OCI-LY1 (cell line): Measurements from ENCODE around the gene DDAH1.

Experiments
- H2AFZ ChIP-seq: fragments of 200-600 bp; sonication (generic), shearing (Covaris generic); 2 replicates; pipeline ENCODE4 v1.6.0; 2014; ENCODE audit warnings: antibody characterized with exemption, mild to moderate bottlenecking, low read length
- H3F3A ChIP-seq: fragments of 200-600 bp; sonication (generic), shearing (Covaris generic); 2 replicates; pipeline ENCODE4 v1.6.0; 2014; ENCODE audit warnings: mild to moderate bottlenecking, antibody characterized with exemption, low read length, moderate library complexity; ENCODE audit not compliant: insufficient read depth
- H3K27ac ChIP-seq: fragments of 200-600 bp; sonication (generic); 2 replicates; pipeline ENCODE4 v1.5.1; 2014; ENCODE audit warnings: low read length, mixed run types, mild to moderate bottlenecking, low read depth; ENCODE audit not compliant: poor library complexity, severe bottlenecking
- H3K27me3 ChIP-seq: fragments of 200-600 bp; sonication (generic); 2 replicates; pipeline ENCODE4 v1.6.0; 2014; ENCODE audit warnings: antibody characterized with exemption, mild to moderate bottlenecking, low read length, moderate library complexity; ENCODE audit not compliant: insufficient read depth
- H3K36me3 ChIP-seq: fragments of 200-600 bp; sonication (generic); 2 replicates; pipeline ENCODE4 v1.6.1; 2014; ENCODE audit warnings: mild to moderate bottlenecking, antibody characterized with exemption, low read length, moderate library complexity, mixed read lengths; ENCODE audit not compliant: insufficient read depth
- H3K4me1 ChIP-seq: fragments of 200-600 bp; sonication (generic); 2 replicates; pipeline ENCODE4 v1.5.1; 2014; ENCODE audit warnings: mild to moderate bottlenecking, low read length, moderate library complexity; ENCODE audit not compliant: insufficient read depth, severe bottlenecking
- H3K4me2 ChIP-seq: fragments of 200-600 bp; sonication (generic), shearing (Covaris generic); 2 replicates; pipeline ENCODE4 v1.6.1; 2014; ENCODE audit warnings: low read length
- H3K4me3 ChIP-seq: fragments of 200-600 bp; sonication (generic); 2 replicates; pipeline ENCODE4 v1.5.1; 2014; ENCODE audit warnings: low read length, low read depth, mild to moderate bottlenecking, mixed read lengths; ENCODE audit not compliant: poor library complexity, severe bottlenecking
- H3K79me2 ChIP-seq: fragments of 200-600 bp; shearing (Covaris generic); 2 replicates; pipeline ENCODE4 v1.6.1; 2016; ENCODE audit warnings: mixed run types, low read length, mixed read lengths; ENCODE audit not compliant: insufficient read depth
- H3K9ac ChIP-seq: fragments of 200-600 bp; sonication (generic), shearing (Covaris generic); 2 replicates; pipeline ENCODE4 v1.6.1; 2014; ENCODE audit warnings: mild to moderate bottlenecking, low read length, mixed read lengths
- H3K9me2 ChIP-seq: fragments of 200-600 bp; sonication (generic), shearing (Covaris generic); 2 replicates; pipeline ENCODE4 v1.6.1; 2014; ENCODE audit warnings: low read depth, mild to moderate bottlenecking, low read length, mixed read lengths
- H3K9me3 ChIP-seq: fragments of 200-600 bp; shearing (Covaris generic); 2 replicates; pipeline ENCODE4 v1.6.1; 2014; ENCODE audit warnings: low read length, mixed read lengths
- H4K20me1 ChIP-seq: fragments of 200-600 bp; sonication (generic), shearing (Covaris generic); 2 replicates; pipeline ENCODE4 v1.6.0; 2016; ENCODE audit warnings: mild to moderate bottlenecking, low read length; ENCODE audit not compliant: insufficient read depth
- EZH2 ChIP-seq: fragments of 200-600 bp; sonication (generic), shearing (Covaris generic); IDR thresholded peaks from 2 replicates; pipeline ENCODE4 v1.8.0; 2017; ENCODE audit warnings: borderline replicate concordance, mixed run types, mild to moderate bottlenecking, antibody characterized with exemption, low read length, moderate library complexity, mixed read lengths
- TF ChIP-seq, protein P1 (sequence below): fragments of 200-600 bp; sonication (generic), shearing (Covaris generic); IDR thresholded peaks from 2 replicates; pipeline ENCODE4 v1.5.1; 2017; ENCODE audit warnings: mild to moderate bottlenecking, antibody characterized with exemption, low read length, moderate library complexity, mixed read lengths

Gene DDAH1

GRCh38 chr1:85413169-85413568 lies 51.8 kb downstream of the DDAH1 start:
- Histone ChIP-seq H3K79me2 (no peaks in the 10 kb centered on the region), H2AFZ (no peak overlapping the region), H3K9me3 (no peaks in the 10 kb centered on the region), H3K9me2 (no peaks in the 10 kb centered on the region), H3K27me3 (no peaks in the 10 kb centered on the region), H3K27ac (no peak overlapping the region), H3K4me3 (no peak overlapping the region), H3F3A (no peaks in the 10 kb centered on the region), H4K20me1 (no peaks in the 10 kb centered on the region), H3K36me3 (no peaks in the 10 kb centered on the region), H3K4me1 (no peaks in the 10 kb centered on the region), H3K4me2 (no peak overlapping the region), H3K9ac (no peak overlapping the region)
- TF ChIP-seq, protein P1, sequence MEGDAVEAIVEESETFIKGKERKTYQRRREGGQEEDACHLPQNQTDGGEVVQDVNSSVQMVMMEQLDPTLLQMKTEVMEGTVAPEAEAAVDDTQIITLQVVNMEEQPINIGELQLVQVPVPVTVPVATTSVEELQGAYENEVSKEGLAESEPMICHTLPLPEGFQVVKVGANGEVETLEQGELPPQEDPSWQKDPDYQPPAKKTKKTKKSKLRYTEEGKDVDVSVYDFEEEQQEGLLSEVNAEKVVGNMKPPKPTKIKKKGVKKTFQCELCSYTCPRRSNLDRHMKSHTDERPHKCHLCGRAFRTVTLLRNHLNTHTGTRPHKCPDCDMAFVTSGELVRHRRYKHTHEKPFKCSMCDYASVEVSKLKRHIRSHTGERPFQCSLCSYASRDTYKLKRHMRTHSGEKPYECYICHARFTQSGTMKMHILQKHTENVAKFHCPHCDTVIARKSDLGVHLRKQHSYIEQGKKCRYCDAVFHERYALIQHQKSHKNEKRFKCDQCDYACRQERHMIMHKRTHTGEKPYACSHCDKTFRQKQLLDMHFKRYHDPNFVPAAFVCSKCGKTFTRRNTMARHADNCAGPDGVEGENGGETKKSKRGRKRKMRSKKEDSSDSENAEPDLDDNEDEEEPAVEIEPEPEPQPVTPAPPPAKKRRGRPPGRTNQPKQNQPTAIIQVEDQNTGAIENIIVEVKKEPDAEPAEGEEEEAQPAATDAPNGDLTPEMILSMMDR = no peak
- no peak for TF ChIP-seq EZH2

DNA sequence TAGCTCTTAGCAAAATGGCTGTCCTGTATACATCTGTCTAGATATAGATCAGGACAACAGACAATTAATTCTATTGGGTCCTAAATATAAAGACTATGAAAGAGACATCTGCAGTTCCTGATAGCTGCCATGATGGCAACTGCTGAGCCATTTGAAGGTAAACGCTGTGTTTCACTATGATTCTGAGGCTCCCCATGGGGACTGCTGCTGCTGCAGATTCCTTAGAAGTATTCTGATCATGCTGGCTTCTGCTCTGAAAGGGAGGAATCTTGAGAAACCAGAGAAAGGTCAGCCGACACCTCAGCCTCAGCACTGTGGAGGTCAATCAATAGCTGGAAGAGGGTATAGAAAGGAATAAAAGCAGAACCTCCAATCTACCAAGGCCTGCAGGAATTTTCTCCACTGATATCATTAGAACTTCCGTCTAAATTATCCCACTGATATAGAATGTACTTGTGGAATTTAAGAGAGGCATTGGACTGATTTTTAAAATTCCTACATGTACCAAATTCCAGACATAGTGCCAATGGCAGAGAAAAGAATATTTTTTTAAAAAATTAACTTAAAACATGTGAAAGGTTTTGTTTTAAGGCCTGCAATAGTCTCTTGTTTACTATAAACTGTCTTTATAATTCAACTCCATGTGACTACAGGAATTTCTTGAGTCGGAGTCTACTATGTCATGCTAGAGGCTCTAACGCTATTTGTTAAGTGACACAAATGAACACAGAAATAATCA lies 53.2 kb downstream of the DDAH1 start:
- no peaks in the 10 kb centered on the region for H3K36me3 ChIP-seq
- no peaks in the 10 kb centered on the region for H3K79me2 ChIP-seq
- no peak overlapping the region for H3K27ac ChIP-seq
- H3K27me3 ChIP-seq = no peaks in the 10 kb centered on the region
- H3F3A ChIP-seq = no peaks in the 10 kb centered on the region
- H3K4me1 ChIP-seq = no peaks in the 10 kb centered on the region
- no peaks in the 10 kb centered on the region for H3K9me3 ChIP-seq
- H4K20me1 ChIP-seq = no peaks in the 10 kb centered on the region
- no peak overlapping the region for H3K4me3 ChIP-seq
- no peak overlapping the region for H2AFZ ChIP-seq
- H3K9ac ChIP-seq = no peak overlapping the region
- H3K4me2 ChIP-seq = no peak overlapping the region
- TF ChIP-seq EZH2 = no peak
- TF ChIP-seq, protein P1 = no peak
- no peaks in the 10 kb centered on the region for H3K9me2 ChIP-seq

GRCh38 chr1:85409516-85409915 lies 55.4 kb downstream of the DDAH1 start:
- H3K36me3 ChIP-seq = no peaks in the 10 kb centered on the region
- no peak overlapping the region for H3K4me3 ChIP-seq
- no peaks in the 10 kb centered on the region for H3K79me2 ChIP-seq
- TF ChIP-seq, protein P1 = no peak
- TF ChIP-seq EZH2 = no peak
- H3K4me2 ChIP-seq = no peak overlapping the region
- H2AFZ ChIP-seq = no peak overlapping the region
- H3K4me1 ChIP-seq = no peaks in the 10 kb centered on the region
- H3K27ac ChIP-seq = no peak overlapping the region
- no peaks in the 10 kb centered on the region for H3F3A ChIP-seq
- no peaks in the 10 kb centered on the region for H4K20me1 ChIP-seq
- H3K9ac ChIP-seq = no peak overlapping the region
- H3K9me2 ChIP-seq = no peaks in the 10 kb centered on the region
- no peaks in the 10 kb centered on the region for H3K9me3 ChIP-seq
- no peaks in the 10 kb centered on the region for H3K27me3 ChIP-seq
